LoVo (cell line): Measurements from ENCODE around the gene BSND.

Source experiments
- DNase-seq: peaks from one replicate; pipeline ENCODE4 v3.0.0-alpha.2; 2016; ENCODE audit warnings: low spot score

BSND gene

GRCh38 chr1:55046871-55047270, 48.1 kb downstream of the BSND start:
- DNase-seq = no peak

DNA sequence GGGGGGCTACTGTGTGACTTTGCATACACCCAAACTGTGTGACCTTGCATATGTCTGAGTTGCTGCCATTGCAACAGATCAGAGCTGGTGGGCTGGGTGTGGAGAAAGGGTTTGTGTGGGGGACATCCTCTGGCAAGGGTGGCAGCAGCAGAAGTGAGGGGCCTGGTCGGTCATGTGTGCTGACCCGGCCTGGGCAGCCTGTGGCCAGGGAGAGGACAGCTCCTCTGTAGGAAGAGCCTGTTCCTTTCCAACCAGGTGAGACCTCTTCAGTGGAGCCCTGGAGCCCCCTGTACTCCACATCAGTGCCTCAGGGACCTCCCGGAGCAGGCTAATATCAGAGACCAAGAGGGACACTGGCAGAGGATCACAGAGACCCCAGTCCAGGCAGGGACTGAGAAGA, 48.9 kb downstream of the BSND start:
- no peak for DNase-seq

- DNase-seq = no peak
Measured at GRCh38 chr1:55048453-55049270, 49.9 kb downstream of the BSND start.

DNA sequence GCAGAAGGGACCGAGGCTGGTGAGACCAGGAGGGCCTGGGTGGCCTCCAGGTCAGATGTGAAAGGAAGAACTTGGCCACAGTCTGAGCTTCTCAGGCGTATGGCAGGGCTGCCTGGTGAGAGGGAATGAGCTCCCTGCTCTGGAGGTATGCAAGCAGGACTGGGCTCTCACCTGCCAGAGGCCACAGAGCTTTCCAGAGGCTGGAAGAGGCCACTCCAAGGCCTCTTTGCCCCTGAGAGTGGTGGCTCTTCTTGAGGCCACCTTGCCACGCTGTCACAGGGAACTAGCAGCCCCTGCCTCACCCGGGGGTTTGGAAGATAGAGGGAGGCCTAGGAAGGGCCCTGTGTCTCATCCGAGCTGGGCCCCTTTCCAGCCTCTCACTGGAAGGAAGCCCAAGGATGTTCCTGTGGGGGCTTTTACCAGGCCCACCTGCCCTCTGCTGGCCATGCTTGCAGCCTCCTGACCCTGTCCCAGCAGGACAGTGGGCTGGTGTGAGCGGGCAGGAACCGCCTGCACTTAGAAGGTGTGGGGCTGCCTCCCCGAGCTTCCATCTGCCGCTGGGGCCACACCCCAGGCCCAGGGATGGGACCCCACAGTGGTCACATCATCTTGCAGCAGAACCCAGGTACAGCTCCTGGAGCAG, 50.7 kb downstream of the BSND start:
- DNase-seq = no peak

DNA sequence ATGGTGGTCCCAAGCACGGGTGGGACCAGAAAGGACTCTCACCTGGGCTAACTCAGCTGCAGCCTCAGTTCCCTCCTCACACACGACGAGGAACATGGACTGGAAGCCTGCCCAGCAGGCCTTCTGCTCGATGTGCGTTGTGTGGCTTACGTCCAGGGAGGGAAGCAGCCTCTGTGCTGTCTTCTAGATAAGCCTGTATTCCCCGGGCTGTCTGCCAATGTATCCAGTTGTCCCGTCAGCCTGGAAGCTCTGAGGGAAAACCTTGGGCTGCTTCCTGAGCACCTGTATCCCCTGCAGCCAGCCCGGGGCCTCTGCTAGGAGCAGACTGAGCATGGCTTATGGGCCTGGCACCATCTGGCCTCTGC, 51.2 kb downstream of the BSND start:
- no peak for DNase-seq

GRCh38 chr1:55050283-55050682, 51.5 kb downstream of the BSND start:
- DNase-seq = no peak

DNA sequence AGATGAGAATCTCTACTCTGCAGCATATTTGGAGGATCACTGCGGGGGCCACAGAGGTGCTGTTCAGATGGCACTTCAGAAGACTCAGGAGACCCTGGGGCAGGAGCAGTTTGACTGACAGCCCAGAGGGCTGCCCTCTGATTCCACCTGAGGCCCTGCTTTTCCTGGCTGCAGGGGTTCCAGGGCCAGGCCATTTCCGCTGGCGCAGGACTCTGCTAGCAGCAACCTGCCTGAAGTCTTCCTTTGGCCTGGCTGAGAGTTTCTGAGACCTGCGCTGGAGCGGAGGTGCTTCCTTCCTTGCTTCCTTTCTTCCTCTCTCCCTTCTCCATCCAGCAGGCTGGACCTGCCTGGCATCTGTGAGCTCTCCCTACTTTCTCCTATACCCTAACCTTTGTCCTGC, 52.4 kb downstream of the BSND start:
- DNase-seq = no peak

DNA sequence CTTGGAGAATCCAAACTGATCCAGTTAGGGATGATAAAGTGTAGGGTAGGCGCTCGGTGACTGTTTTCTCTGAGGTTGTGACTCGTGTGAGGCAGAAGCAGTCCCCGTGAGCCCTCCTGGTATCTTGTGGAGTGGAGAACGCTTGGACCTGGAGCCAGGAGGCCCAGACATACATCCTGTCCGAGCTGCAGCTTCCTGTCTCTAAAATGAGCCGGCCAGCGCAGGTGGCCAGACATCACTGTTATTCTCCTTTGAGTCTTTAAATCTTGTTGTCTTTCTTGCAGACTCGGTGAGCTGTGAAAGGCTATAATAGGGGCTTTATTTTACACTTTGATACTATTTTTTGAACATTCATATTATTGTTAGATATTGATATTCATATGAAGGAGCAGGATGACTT, 52.9 kb downstream of the BSND start:
- no peak for DNase-seq

- DNase-seq = no peak
Measured at GRCh38 chr1:55052221-55053142, 53.7 kb downstream of the BSND start.

- DNase-seq = no peak
Measured at GRCh38 chr1:55053265-55053954, 54.7 kb downstream of the BSND start.

DNA sequence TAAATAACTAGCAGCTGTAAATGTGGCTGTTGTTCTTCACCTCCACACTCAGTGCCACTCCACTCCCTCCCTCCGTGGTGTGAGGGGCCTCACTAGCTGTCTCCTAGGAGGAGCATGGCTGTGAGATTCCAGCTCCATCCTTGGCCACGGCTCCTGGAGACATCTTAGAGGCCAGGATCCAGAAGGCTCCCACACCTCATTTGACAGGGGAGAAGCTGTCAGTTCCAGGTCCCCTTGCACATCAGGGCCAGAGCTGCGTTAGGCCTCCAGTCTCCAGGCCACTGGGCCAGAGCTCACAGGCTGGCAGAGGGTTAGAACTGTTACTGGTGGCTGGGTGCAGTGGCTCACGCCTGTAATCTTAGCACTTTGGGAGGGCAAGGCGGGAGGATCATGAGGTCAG, 55.7 kb downstream of the BSND start:
- no peak for DNase-seq

DNA sequence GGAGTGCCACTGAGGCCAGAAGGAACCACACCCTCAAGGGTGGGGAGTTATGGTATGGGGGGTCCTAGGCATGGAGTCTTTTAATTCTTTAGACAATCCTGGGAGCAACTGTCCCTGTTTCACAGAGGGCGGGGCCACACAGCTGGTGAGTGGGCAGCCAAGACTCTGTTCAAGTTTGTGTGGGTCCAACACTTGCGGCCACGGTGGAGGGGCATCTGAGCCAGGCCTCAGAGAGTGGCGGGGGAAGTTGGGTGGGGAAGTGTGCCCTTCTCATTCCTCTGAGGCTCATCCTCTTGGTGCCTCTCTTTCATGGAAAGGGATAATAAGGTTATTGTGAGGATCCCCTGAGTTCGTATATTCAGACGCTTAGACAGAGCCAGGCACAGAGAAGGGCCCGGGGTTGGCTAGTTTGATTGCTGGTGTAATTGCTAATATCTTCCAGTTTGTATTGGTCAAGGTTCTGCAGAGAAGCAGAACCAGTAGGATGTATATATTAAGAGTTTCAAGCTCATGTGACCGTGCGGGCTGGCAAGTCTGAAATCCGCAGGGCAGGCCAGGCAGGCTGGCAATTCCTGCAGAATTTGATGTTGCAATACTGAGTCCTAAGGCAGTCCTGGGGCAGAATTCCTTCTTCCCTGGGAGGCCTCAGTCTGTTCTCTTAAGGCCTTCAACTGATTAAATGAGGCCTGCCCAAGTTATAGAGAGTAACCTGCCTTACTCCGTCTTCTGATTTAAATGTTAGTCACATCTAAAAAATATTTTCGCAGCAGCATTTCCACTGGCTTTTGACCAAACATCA, 56.5 kb downstream of the BSND start:
- DNase-seq = no peak

- no peak for DNase-seq
Measured at GRCh38 chr1:55055951-55056631, 57.4 kb downstream of the BSND start.

DNA sequence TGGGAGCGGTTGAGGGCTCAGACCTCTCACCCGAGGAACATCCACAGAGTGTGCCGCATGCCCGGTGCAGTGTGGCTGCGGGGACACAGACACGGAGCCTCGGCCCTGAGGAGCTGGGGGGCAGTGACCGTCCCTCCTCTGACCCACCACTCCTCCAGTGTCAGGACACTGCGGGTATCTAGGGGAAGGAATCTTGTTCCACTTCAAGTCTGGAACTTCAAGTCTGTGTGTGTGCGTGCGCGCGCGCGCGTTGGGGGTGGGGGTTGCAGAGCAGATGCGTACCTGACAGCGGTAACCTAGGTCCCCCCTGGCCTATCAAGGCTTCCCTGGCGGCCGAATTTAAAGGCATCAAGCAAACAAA, 57.9 kb downstream of the BSND start:
- DNase-seq = no peak

- no peak for DNase-seq
Measured at GRCh38 chr1:55057270-55057955, 58.7 kb downstream of the BSND start.

GRCh38 chr1:55057956-55058298, 59.2 kb downstream of the BSND start:
- no peak for DNase-seq

- DNase-seq = no peak
Measured at GRCh38 chr1:55059302-55060132, 60.8 kb downstream of the BSND start.

DNA sequence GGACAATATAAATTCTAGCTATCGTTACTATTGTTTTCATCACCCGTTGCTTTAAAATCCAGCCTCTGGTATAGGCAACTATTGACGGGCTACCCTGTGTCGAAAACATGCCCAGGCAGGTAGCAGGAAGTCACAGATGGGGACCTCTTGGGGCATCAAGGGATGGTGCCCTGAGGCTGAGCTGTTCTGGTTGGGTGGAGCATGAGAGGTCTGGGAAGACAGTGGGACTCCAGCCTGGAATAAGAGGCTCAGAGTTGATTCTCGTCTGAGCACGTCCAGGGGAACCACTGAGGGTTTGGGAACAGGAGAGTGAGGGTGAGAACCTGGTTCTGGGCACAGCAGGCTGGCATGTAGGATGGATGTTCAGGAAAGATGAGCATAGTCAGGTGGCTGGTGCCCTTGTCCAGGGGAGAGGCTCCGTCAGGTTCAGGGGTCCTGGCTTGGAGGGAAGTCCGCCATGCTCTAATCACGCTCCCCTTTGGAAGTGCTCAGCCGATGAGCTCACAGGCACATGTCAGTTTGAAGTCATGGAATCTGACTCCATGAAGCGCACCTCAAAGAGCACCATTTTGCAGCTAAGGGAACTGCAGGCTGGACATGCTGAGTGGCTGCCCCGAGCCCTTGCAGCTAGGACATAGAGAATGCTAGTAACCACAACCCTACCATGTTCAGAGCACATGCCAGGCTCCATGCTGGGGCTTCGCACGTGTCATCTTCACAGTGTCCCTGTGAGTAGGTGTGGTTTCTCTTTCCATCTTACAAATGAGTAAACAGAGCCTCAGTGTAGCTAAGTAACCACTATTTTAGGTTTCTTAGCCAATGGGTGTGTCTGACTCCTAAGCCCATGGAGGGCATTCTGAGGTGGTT, 61.6 kb downstream of the BSND start:
- DNase-seq = no peak
